NCI-H526 treated with DMSO at 0.1 percent for 48 hours (cell line): ENCODE results near the gene TUBA3D.
"Not testable (repeated sequence)": the region's sequence is repeated elsewhere in the genome, so short reads cannot be mapped to it uniquely, and the experiment has no call there.

ENCODE experiments used
- DNase-seq: peaks from one replicate; lab custom pipeline; 2025; lab: John Stamatoyannopoulos, UW

The TUBA3D gene

DNA sequence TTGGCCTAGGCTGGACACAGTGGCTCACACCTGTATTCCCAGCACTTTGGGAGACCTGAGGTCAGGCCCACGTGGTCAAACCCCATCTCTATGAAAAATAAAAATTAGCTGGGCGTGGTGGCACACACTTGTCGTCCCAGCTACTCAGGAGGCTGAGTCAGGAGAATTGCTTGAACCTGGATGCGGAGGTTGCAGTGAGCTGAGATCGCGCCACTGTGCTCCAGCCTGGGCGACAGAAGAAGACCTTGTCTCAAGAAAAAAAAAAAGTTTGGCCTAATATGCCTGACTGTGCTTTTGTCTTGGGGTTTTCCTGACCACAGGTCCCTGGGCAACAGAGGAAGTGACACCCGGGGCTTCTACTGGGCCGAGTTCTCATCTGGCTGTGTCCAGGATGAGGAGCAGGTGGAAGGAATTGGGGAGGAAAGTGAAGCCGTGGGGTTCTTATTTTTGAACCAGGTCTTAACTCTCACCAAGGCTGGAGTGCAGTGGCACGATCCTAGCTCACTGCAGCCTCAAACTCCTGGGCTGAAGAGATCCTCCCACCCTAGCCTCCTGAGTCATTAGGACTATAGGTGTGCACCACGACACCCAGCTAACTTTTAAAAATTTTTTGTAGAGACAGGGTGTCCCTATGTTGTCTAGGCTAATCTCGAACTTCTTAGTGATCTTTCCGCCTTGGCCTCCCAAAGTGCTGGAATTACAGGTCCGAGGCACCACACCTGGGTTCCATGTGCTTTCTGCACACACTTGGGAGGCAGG lies 38.7 kb downstream of the TUBA3D start:
- not testable (repeated sequence) for DNase-seq

DNA sequence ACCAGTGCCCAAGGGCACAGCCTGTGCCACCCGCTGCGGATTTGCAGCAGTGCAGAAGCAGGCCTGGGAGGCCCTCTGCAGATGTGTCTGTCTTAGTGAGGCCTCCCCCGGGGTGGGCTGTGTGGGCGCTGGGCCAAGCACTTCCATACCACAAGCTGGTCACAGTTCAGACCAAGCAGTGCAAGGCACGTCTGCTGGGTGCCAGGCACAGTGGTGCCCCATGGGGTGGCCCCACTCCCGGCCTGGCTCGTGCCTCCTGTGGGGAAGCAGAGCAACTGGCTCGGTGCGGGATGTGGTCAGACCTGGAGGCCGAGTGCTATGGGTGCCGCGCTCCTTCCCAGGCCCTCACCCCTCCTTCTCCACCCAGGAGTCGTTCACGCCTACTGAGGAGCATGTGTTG lies 39.3 kb downstream of the TUBA3D start:
- DNase-seq = not testable (repeated sequence)

GRCh38 chr2:131516011-131516410 lies 40.1 kb downstream of the TUBA3D start:
- no peak for DNase-seq

GRCh38 chr2:131516621-131517020 lies 40.7 kb downstream of the TUBA3D start:
- not testable (repeated sequence) for DNase-seq

GRCh38 chr2:131517106-131517831 lies 41.4 kb downstream of the TUBA3D start:
- no peak for DNase-seq

- not testable (repeated sequence) for DNase-seq
Observed at GRCh38 chr2:131517856-131518255, 41.9 kb downstream of the TUBA3D start.

- DNase-seq = not testable (repeated sequence)
Observed at GRCh38 chr2:131518531-131518930, 42.6 kb downstream of the TUBA3D start.

DNA sequence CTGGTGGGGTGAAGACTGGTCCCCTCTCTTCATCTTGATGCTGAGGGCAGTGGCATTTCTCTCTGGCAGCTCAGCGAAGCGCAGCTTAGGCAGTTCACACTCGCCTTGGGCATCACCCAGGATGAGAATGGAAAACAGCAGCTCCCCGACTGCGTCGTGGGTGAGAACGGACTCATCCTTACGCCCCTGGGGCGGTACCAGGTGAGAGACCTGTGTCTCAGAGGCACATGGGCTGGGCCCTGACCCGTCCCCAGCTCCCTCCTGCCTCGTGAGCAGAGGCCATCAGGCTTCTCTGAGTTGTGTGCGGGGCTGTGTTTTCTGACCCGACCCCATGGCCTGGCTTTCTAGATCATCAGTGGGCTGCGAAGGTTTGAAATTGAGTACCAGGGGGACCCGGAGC lies 43.5 kb downstream of the TUBA3D start:
- DNase-seq = no peak

- DNase-seq = not testable (repeated sequence)
Observed at GRCh38 chr2:131519871-131520470, 44.1 kb downstream of the TUBA3D start.

- no peak for DNase-seq
Observed at GRCh38 chr2:131520526-131520925, 44.6 kb downstream of the TUBA3D start.

- DNase-seq = not testable (repeated sequence)
Observed at GRCh38 chr2:131521524-131521923, 45.6 kb downstream of the TUBA3D start.

DNA sequence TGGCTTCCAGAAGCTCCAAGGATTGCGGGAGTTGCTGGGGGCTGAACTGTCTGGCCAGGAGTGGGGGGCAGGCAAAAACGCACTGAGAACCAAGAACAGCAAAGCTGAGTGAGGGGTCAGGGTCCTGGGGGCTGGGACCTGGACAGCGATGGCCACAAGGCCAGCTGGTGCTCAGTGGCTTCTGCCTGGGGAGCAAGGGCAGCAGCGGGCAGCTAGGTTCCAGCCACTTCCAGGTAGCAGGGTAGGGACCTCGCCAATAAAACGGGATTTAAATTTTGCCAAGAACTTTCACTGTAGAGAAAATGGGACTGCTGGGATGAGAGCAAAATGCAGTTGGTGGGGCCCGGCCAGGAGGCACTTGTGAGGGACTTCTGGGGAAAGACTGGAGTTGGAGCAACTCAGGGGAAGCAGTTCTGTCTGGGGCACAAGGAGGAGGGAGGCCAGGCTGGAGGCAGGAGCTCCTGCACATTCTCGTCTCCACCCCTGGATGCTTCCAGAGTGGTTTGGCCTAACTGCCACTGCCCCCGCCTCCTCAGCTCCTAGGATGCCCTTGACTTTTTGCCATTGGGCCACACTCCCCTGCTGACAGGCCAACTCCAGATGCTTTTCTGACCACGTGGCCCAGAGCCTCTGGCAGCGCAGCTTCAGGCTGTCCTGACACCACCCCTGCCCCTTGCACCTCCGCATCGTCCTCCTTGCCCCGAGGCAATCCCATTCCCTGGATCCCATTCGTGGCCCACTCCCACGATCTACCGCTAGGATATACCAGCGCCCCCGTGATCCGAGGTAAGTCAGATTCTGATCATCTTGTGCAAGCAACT lies 46.3 kb downstream of the TUBA3D start:
- no peak for DNase-seq

DNA sequence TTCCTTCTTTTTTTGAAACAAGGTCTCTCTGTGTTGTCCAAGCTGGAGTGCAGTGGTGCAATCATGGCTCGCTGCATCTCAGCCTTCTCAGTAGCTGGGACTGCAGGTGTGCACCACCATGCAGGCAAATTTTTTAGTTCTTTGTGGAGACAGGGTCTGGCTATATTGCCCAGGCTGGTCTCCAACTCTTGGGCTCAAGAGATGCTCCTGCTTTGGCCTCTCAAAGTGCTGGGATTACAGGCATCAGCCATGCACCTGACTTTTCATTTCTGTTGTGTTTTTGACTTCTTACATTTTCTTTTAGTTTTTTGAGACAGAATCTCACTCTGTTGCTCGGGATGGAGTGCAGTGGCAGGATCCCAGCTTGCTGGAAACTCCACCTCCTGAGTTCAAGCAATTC lies 49.3 kb downstream of the TUBA3D start:
- not testable (repeated sequence) for DNase-seq

GRCh38 chr2:131527131-131528001 lies 51.4 kb downstream of the TUBA3D start, which contains the start of gene CCDC74A:
Gene CCDC74A (plus strand): TSS chr2:131527888. CDS start chr2:131527971, 83 bp downstream.
- DNase-seq = peak; percentile 29

DNA sequence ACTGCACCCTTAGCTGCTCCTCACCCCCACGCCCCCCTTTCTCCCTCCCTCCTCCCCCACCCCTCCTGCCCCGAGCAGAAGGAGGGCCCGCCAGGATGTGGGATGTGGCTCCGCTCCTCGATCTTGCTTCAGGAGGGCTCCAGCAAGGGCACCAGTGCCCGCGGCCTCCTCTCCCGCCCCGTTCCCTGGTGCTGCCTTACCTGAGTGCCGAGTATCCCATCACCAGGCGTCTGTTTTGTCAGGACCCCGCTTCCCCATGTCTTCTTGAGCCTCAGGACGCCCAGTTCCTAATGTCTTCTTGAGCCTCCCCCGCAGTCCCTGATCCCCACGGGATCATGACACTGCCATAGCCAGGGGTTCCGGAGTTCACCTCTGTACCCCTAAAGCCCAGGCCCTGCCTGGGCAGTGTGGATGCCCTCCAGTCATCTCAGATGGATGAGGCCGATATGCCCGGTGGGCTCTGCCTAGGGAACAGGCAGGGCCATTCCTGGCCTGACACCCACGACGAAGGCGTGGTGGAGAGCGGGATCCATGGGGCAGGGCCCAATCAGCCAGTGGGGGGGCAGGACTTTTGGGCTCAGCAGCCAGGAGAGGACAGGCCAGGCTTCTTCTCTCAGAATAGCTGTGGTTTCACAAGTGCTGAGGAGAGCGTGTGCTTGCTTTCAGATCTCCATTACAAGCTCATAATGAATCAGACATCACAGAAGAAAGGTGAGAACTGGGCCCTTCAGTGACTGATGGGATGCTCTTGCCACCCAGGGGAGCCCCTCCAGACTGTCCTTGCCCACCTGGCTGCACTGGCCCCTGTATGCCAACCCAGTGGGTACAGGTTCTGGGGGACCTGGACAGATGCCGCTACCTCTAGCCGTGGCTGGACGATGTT lies 53.3 kb downstream of the TUBA3D start:
- DNase-seq = not testable (repeated sequence)

GRCh38 chr2:131529864-131530445 lies 54.0 kb downstream of the TUBA3D start:
- DNase-seq = not testable (repeated sequence)

GRCh38 chr2:131530626-131531344 lies 54.9 kb downstream of the TUBA3D start:
- not testable (repeated sequence) for DNase-seq

DNA sequence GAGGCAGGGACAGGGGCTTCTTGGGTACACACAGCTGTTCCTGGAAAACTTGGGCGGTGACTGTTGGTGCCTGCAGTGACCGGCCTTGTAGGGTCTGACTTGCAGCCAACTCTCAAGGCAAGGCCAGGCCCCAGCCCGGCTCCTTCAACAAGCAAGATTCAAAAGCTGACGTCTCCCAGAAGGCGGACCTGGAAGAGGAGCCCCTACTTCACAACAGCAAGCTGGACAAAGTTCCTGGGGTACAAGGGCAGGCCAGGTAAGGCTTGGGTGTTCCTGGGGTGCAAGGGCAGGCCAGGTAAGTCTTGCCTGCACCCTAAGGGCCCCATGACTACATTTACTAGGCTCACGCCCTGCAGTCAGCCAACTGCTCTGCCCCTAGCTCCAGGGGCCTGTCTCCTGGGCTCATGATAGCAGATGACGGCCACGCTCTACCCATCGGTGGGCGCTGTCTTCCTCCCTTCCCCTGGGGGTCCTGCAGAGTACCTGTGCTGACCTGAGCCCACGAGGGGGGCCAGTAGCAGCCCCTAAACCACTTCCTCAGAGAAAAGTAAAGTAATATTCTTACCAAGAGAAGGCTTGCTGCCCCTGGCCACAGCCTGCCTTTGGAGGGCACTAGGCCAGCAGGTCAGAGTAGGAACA lies 55.7 kb downstream of the TUBA3D start:
- DNase-seq = not testable (repeated sequence)
